GM18498 (cell line): ENCODE results near the gene IQCH.
A peak's percentile ranks its signal among the peaks of the same experiment; 100 is the strongest.

ENCODE experiments used
- ATAC-seq: cut with Tn5 transposase; IDR thresholded peaks from one replicate; pipeline ENCODE4 v1.9.1; 2021; ENCODE audit warnings: mild to moderate bottlenecking, moderate library complexity; ENCODE audit not compliant: unreplicated experiment

Gene IQCH

DNA sequence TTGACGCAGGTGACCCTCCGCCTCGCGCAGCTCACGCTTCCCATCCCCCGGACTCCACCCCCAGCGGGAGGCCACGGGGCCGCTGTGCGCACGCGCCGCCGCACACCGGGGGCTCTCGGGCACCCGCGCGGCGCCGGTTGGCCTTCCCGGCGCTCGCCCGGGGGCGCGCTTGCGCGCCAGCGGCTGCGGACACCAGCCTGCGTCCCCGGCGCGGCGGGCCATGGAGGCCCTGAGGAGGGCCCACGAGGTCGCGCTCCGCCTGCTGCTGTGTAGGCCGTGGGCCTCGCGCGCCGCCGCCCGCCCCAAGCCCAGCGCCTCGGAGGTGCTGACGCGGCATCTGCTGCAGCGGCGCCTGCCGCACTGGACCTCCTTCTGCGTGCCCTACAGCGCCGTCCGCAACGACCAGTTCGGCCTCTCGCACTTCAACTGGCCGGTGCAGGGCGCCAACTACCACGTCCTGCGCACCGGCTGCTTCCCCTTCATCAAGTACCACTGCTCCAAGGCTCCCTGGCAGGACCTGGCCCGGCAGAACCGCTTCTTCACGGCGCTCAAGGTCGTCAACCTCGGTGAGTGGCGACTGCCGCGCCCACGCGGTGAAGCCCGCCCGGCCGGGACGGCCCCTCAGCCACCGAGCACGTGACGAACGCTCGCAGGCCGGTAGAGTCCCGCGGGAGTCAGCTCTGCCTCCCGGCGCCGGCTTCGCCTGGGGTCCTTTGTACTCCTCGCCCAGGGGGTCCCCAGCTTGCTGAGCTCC lies 266.6 kb downstream of the IQCH start, which contains the start of gene C15orf61:
Gene C15orf61, plus strand, starts transcription at position 103 of the 754 bp plus-strand sequence. Its CDS starts 118 bp downstream, at position 221.
- ATAC-seq: peak; percentile 81

DNA sequence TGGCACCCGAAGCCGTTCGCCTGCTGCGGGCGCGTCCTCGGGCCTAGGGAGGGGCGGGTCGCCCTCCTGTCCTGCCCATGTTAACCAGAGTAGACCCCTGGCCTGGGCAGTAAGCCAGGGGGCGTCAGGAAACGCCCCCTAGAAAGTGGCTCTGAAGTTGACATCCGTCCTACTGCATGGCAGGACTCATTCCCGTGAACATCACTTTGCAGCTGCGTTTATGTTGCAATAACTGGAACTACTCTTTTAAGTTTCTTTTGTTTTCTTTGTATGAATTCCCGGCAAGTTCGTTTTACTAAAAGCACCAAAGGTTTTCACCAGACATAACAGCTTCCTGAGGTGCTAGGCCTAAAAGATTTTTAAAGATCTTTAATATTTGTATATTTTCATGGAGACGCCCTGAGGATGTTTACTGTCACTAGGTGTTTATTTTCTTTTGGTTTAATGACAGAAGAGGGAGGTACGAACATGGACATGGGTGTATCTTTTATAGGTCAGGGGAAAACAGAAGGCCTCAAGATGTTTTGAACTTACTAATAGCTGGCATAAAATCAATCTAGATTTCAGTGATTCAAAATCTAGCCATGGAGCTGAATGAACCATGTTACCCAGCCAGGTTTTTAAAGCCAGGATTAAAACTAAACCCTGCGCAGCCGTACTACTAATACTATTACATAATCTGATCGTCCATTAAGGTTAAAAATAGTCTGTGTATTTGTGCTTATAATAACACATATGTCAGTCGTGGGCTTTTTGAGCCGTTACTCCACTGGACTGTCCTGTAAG lies 267.4 kb downstream of the IQCH start:
- ATAC-seq: no peak

DNA sequence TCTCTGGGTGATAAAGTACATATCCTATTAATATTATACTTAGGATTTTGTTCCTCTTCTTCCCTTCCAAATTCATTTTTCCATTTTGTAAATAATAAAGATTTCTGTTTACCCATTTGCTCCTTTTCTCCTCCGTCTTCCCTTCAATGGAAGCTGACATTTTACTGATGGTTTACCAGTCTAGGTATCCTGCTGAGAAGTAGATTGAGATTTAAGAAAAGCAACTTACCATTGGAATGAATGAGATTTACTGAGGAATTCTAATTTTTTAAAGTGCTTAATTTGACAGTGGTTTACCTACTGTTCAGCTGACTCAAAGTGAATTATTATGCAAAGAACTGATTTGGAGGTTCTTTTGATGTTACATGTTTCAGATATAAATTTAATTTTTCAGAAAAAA lies 268.7 kb downstream of the IQCH start:
- ATAC-seq: no peak

DNA sequence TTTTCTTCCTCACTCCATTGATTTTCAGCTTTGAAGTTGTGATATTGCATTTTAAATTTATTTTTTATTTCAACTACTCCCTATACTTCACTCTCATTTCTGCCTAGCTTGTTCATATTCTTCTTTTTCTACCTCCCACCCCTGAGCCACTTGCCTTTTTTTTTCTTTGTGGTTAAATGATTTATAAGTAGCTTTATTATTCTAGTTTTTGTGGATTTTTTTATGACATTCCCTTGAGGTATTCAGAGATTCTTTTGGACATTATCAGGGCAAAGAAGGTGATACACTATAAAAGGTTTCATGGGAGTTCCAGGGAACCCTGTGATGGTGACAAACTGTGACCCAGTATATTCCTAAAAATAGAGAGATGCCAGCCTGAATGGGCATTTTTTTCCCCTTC lies 269.6 kb downstream of the IQCH start:
- no peak for ATAC-seq

DNA sequence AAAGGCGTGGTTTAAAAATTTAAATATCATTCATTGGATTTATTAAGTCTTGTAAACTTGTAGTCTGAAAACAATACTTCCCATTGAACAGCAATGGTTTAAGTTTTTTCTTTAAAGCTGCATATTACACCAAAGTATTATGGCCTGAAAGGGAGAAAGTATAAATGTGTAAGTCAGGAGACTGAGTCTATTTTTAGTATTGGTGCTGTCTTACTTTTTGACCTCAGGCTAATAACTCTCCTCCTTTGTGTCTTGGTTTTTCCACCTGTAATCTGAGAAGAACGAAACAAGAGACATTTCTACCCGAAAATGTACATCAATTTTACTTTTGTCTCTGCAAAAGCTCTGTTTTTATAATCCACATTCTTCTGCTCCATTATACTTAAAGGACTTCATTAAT lies 273.9 kb downstream of the IQCH start:
- ATAC-seq: no peak

DNA sequence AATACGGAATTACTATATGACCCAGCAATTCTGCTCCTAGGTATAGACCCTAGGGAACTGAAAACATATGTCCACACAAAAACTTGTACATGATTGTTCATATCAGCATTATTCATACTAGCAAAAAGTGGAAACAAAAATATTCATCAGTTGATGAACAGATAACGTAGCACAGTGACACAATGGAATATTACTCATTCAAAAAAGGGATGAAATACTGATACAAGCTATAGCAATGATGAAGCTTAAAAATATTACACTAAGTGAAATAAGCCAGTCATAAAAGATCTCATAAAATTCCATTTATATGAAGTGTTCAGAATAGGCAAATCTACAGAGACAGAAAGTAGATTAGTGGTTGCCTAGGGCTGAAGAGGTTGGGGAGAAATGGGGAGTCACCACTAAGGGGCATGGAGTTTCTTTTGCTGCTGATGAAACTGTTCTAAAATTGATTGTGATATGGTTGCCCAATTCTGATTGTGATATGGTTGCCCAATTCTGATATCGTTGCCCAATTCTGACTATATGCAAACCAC lies 276.9 kb downstream of the IQCH start:
- no peak for ATAC-seq

DNA sequence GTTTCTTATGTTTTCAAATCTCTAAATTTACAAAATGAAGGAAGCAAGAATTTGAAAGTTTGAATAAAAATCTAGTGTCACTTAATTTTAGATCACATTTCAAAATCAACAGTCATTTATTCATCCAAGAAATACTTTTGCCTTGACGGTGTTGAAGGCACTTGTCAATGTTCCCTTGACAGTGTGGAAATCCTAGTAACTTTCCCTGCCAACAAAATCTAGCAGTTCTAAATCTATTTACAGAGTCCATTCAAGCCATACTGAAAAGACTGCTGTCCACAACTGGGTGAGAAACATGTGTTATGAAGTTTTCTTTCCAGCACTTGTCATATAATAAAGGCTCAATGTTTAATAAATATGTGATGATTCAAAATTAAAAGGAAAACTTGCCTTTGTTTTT lies 279.3 kb downstream of the IQCH start:
- no peak for ATAC-seq

DNA sequence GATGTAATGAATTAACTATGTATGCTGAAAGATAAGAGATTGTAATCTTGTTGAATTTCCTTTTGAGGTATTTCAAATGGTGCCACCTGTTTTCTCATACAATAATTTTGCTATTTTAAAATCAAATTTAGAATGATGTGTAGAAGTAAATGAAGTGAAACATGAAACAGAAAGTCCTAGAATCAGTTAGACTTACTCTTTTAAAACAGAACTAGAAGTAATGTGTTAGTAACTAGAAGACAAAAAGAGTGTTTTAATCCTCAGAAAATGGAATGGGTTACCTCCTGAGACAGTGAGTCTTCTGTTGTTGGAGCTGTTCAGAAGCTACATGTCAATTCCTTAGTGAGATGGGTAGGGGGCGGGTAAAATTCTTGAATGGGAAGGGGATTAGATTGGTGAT lies 279.8 kb downstream of the IQCH start:
- ATAC-seq: no peak

DNA sequence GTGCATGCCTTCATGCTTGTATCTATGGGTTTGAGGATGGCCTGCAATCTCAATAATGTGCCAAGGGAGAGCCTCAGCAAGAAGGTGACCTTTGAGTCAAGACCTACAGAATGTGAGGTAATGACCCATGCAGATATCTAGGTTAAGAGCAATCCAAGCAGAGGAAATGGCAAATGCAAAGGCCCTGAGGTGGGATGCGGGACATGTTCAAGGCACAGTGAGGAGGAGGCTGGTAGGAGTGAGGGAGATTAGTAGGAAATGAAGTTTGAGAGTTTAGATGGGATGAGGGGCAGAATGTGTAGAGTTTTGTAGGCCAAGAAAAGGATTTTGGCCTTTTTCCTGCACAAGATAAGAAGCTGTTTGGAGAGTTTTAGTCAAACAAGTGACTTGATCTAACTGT lies 283.2 kb downstream of the IQCH start:
- no peak for ATAC-seq

DNA sequence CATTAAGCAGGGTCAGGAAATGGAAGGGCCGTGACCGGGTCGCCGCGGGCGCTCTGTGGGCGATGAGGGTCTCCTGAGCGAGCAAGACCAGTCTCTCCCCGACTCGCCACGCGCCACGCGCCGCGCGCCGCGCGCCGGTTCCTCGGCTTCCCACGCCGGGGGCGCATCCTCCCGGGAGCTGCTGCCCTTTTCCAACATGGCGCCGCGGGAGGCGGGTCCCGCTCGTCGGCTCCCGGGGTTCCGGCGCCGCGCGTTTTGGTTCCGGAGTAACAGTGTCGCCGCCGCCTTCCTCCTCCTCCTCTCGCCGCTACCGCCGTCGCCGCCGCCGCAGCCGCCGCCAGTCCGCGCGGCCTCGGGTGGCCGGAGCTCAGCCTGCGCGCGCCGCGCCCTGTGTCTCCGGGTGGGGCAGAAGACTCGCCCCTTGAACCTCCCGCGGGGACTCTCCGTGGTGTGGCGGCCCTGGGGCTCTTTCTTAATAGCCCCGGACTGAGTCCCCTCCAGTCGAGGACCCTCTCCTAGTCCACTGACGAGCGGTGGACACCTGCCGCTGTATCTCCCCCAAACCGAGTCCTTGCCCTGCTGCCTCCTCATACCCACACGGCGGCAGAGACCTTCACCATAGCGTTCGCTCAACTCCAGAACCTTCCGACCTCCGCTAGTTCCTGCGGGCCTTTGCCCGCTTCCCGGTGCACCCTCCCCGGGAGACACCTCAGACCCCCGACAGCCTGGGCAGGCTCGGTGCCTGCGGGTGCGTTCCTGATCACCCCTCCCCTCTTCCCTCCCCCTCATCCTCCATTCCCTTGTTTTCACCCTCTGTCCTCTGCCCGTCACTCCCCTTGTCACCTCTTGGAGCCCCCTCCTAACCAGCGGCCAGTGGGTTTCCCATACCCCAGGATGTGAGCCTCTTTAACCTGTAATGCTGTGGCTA lies 288.1 kb downstream of the IQCH start, which contains the start of gene MAP2K5:
Gene MAP2K5, plus strand, starts transcription at position 284 of the 928 bp plus-strand sequence. Its CDS starts 633 bp downstream, at position 917.
- ATAC-seq: peak; percentile 57

DNA sequence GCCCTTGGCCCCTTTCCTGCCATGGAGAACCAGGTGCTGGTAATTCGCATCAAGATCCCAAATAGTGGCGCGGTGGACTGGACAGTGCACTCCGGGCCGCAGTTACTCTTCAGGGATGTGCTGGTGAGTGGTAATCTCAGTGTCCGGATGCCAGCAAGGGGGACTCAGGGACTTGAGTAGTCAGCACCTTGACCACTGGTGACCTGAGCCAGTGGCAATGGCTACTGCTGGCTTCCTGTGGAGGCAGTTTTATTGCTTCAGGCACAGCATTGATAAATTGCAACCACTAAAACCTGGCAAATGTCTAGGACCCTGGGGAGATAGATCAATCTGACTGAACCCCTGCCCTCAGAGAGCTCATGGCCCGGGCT lies 288.7 kb downstream of the IQCH start:
- ATAC-seq: no peak

DNA sequence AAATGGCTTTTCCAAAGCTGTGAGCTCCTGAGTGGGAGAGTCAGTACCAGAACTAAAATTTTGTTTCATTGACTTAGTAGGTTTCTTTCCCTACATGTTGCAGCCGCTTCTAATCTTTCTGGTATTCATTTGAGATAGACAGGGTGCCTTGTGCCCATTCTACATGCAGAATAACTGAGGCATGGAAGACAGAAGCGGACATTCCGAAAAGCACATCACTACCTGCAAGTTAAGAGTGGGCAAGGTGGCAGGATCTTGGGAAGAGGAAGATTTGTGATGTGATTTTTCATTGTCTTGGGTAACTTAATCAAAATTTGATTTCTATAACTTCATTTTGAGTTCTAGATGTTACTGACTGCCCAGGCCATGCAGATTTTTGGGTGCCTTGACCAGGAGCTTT lies 289.9 kb downstream of the IQCH start:
- ATAC-seq: no peak

DNA sequence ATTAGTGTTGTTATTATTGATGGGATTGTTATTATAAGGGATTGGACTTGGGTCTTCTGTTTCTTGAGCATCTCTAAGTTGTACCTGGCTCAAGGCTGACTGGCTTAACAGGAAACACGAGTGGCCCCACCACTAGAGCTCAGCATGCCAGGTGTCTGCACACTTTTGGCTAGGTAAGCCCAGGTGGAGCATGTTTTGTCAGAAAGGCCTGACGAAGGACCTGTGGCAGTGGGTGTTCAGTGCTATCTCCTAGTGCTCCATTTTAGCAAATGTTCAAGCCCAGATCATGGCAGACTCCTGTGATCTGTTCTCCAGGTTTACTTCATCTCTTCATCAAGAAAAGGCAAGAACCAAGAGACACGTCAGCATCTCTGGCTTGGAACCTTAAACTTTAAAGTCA lies 291.3 kb downstream of the IQCH start:
- ATAC-seq: no peak

DNA sequence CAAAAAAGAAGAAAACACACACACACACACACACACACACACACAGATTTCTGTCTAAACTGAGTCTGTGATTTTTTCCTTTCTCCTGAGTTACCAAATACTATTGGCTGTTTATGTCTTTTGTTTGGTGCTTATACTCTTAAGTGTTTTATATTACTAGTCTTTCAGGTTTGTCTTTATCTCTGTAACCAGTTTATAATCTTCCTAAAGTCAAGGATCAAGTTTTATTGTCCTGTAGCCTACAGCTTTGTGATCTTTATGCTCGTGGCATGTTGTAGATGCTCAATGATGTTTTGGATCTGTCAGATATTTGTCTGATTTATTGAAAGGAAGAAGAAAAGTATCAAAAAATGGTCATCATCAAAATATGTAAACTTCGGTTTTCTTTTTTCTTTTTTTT lies 292.5 kb downstream of the IQCH start:
- ATAC-seq: no peak

DNA sequence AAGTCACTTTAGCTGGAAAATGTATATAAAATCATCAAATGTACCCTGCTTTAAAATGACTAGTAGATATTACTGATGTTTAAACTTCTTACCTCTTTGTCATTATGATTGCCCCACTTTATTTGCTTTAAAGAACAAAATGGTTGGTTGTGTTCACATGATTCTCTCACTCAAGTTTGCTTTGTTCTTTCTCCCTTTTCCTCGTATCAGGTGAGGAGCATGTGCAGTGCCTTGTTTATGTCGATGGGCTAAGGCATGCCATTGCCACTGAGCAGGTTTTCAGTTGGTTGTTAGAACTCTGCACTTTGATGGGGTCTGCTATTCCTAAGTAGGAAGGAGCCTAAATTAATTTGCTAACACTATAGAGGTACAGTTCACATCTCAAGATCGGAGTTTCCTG lies 293.2 kb downstream of the IQCH start:
- no peak for ATAC-seq

DNA sequence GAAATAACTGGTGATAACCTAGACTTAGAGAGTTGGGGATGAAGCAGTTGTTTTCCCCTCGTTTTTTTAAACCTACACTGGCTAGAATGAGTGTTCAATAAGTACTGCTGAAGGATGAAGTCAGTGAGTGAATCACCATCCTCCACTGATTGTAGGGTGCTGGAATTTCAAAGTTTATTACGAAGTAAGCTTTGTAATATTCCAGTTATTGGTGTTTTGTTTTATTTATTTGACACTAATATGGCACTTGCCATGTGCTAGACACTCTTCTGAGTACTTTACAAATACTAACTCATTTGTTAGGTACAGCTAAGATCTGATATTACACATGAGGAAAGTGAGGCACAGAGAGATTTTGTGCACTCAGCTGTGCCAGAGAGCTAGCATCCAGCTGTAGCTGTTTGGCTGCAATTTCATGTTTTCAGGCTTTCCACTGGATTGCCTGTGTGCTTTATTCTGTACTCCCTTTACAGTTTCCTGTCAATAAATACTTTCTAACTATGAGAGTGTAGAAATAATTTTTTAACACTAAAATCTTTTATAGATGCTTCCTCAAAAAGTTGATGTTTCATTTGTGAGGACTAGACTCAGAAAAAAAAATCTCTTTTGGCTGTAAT lies 293.8 kb downstream of the IQCH start:
- ATAC-seq: no peak

DNA sequence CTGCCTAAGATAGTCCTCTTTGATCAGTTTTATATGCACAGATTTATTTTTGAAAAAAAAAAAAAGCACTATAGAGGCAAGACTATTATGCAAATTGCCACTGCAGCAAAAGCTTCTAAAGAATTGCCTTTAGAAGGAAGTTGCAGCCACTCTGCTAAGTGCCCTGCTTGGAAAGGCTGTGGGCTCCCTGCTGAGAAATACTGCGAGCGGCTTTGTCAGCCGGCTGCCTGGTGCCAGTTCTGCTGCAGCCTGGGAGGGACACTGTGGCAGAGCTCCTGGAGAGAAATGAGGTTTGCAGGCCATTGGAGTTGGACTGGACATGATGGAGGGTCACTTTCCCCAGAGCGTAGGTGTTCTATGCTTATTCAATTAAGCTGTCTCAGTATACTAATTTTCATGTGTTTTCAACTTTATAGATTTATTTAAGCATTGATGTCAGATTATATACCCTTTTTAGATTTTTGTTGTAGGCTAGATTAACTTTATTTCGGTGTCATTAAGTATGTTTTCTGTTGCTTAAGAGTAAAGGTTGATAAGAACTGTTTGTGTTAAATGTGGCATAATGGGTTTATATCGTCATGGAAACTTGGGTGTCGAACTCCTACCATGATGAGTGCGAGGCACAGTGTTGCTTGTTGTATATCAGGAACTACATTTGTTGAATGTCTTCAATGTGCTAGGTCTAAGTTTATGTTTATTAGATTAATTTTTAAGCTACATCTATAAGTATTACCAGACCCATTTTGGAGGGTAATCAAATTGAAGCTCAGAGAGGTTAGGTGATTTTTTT lies 294.5 kb downstream of the IQCH start:
- no peak for ATAC-seq

DNA sequence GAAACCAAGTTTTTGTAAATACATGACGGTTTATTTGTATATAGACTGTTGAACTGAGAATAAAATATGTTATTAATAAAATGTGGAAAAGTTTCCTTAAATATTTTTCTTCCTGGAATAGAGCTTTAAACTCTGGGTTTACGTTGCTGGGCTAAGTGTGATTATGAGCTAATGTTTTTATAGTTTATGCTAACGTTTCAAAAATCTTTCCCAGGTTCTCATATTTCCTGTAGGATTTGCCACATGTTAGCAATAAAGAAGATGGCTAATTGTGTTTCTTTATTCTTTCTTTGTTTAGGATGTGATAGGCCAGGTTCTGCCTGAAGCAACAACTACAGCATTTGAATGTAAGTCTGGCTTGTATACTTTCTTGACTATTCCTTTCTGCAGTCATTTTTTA lies 295.1 kb downstream of the IQCH start:
- ATAC-seq: no peak

DNA sequence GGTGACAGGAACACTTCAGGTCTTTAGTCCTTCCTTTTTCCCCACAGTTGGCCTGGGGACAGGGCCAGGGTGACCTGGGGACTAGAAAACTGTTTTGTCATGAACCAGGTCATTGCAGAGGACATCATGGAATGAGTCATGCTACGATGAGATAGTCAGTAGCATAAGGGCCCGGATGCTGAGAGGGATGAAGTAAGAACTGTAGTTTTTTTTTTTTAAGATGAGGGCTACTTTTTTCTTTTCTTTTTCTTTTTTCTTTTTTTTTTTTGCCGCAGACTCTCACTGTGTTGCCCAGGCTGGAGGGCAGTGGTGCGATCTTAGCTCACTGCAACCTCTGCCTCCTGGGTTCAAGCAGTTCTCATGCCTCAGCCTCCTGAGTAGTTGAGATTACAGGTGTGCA lies 295.9 kb downstream of the IQCH start:
- no peak for ATAC-seq
